ENCODE measurements around the gene FAM171A1.

- no peak for TF ChIP-seq EZH2 (IDR thresholded peaks at IDR 0.05)
- TF ChIP-seq CTCF (IDR thresholded peaks at IDR 0.05) = no peak
These were observed 74.4 kb downstream of the FAM171A1 start for GRCh38 chr10:15296701-15297100.
